ENCODE measurements around the gene DUXA.
"Not testable (repeated sequence)": the region's sequence is repeated elsewhere in the genome, so short reads cannot be mapped to it uniquely, and the experiment has no call there.

DUXA gene

GRCh38 chr19:57167385-57167784, at the start of gene DUXA:
DUXA (minus strand) TSS chr19:57167485; CDS start chr19:57167443, 42 bp downstream.
- in situ Hi-C loops (cut with MboI; ENCODE audit: low sequenced_read_pairs), result no loop called here

- in situ Hi-C loops (cut with MboI; ENCODE audit: low sequenced_read_pairs), result no loop called here
Observed at GRCh38 chr19:57212109-57212508, 44.8 kb upstream of the DUXA start.

DNA sequence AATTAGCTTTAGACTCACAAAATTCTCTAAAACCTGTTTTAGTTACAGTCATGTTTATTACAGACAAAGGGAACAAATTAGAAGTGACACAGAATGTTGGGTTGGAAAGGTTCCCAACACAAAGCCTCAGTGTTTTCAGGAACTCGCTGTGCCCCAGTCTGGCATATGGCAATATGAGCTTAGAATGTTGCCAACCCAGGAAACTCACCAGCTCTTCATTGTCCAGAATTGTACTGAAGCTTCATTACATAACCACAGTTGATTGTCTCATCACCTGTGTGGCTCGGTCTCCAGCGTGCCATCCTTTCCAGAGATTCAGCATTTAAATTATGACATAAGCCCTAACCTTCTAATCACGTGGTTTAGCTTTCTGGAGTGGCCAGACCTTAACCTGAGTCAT, 43.1 kb upstream of the DUXA start:
- in situ Hi-C loops (cut with MboI; ENCODE audit: low sequenced_read_pairs), result no loop called here

DNA sequence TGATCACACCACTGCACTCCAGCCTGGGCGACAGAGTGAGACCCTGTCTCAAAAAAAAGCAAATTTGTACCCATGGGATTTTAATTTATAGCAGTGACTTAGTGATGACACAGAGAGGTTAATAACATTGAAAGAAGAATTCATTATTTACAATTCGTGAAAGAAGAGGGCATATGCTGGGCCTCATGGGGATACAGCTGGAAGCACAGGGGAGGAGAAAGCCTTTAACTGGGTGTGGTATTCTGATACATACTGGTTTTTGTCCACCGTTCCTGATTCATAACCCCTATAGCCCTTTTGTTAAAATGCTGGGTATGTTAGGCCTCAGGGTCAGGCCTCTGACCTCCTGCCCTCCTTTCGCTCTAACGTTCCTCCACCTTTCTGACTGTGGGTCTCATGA, 34.9 kb upstream of the DUXA start:
- in situ Hi-C loops (cut with MboI; ENCODE audit: low sequenced_read_pairs), result no loop called here

DNA sequence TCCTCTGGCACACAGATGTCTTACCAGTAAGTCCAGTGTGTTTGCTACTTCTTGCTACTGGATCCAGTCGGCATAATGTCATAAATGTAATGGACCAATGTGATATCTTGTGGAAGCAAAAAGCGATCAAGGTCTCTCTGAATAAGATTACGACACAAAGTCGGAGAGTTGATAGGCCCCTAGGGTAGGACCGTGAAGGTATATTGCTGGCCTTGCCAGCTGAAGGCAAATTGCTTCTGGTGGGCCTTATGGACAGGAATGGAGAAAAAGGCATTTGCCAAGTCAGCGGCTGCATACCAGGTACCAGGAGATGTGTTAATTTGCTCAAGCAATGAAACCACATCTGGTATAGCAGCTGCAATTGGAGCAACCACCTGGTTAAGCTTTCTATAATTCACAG, 30.6 kb upstream of the DUXA start:
- in situ Hi-C loops (cut with MboI; ENCODE audit: low sequenced_read_pairs), result not testable (repeated sequence)

GRCh38 chr19:57192993-57193392, 25.7 kb upstream of the DUXA start:
- in situ Hi-C loops (cut with MboI; ENCODE audit: low sequenced_read_pairs), result no loop called here

DNA sequence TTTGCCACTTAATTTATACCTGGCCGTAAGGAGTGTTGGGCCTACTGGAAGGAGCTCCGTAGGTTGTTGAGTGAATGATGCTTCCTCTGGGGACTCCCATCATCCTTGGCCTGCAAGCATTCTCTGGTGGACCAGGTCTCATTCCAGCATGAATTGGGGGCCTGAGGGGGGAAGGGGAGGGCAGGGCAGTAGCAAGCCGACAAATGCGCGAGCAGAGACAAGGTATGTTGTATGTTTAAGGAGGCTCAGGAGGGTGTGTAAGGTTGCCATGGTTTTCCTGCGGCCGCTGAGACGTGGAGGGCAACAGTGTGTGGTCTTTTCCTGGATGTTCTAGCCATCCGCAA, 24.8 kb upstream of the DUXA start:
- in situ Hi-C loops (cut with MboI; ENCODE audit: low sequenced_read_pairs), result no loop called here

DNA sequence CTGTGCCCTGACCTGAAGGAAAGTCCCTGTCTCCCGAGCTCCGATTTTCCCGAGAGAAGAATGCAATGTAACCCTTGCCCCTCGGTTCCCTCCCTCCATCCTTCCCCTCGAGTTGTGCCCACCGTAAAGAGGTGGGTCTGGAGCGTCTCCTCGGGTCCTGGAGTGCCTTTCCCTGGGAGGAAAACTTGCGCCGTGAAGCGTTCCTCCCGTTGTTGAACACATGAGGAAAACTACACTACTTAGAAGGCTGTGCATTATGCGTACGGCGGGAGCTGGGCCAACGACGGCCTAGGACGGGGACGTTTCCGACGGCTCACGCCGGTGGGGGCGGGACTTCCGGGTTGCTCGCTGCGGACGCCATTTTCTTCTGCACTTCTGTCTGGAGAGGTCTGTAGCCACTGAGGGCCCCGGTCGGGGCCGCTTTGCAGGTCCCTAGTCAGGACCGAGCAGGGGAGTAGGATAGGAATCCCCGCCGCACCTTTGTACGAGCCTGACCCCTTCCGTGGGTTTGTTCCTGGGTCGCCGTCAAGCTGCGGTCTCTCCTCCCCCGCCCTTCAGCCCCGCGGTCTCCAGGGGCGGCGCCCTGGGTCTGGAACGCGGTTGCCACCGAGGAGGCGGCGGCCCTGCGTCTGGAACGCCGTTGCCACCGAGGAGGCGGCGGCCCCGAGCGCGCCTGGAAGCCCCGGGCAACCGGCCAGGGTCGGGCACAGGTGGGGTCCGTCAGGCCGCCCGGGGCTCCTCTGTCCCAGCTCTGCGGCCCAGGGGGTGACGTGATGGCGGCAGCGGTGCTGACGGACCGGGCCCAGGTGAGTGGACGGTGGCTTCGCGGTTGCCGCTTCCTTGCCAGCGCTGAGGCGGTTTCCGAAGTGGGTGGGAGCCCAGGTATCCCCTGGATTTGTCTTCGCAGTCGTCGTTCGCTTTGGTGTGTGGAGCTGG, 24.1 kb upstream of the DUXA start, which contains the start of gene ZNF264:
Gene ZNF264, plus strand, starts transcription at position 360 of the 936 bp plus-strand sequence. Its CDS starts 414 bp downstream, at position 774.
- in situ Hi-C loops (cut with MboI; ENCODE audit: low sequenced_read_pairs), result no loop called here

- in situ Hi-C loops (cut with MboI; ENCODE audit: low sequenced_read_pairs), result no loop called here
Observed at GRCh38 chr19:57190301-57190700, 23.0 kb upstream of the DUXA start.

- in situ Hi-C loops (cut with MboI; ENCODE audit: low sequenced_read_pairs), result no loop called here
Observed at GRCh38 chr19:57171551-57172081, 4.3 kb upstream of the DUXA start.

- in situ Hi-C loops (cut with MboI; ENCODE audit: low sequenced_read_pairs), result no loop called here
Observed at GRCh38 chr19:57165846-57166245, 1.4 kb downstream of the DUXA start.

- in situ Hi-C loops (cut with MboI; ENCODE audit: low sequenced_read_pairs), result no loop called here
Observed at GRCh38 chr19:57161985-57162539, 5.2 kb downstream of the DUXA start.

DNA sequence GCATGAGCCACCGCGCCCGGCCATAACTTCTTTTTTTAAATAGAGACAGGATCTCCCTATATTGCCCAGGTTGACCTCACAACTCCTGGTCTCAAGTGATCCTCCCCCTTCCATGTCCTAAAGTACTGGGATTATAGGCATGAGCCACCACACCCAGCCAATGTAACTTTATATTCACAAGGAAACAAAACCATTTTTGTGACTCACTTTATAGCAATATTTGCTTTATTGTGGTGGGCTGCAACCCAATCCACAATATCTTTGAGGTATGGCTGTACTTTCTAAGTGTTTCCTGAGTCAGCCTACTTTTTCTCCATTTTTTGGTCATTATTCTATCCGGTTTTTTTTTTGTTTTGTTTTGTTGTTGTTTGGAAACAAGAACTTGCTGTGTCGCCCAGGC, 14.4 kb downstream of the DUXA start:
- in situ Hi-C loops (cut with MboI; ENCODE audit: low sequenced_read_pairs), result no loop called here

DNA sequence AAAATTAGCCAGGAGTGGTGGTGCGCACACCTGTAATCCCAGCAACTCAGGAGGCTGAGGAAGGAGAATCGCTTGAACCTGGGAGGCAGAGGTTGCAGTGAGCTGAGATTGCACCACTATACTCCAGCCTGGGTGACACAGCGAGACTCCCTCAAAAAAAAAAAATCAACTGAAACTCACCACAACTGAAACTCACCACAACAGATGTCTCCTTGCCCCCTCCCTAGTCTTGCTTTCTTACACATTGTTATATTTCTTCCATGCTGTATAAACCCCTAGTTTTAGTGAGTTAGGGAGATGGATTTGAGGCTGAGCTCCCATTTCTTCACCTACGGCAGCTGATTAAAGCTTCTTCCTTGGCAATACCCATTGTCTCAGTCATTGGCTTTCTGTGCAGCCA, 25.6 kb downstream of the DUXA start:
- in situ Hi-C loops (cut with MboI; ENCODE audit: low sequenced_read_pairs), result no loop called here

DNA sequence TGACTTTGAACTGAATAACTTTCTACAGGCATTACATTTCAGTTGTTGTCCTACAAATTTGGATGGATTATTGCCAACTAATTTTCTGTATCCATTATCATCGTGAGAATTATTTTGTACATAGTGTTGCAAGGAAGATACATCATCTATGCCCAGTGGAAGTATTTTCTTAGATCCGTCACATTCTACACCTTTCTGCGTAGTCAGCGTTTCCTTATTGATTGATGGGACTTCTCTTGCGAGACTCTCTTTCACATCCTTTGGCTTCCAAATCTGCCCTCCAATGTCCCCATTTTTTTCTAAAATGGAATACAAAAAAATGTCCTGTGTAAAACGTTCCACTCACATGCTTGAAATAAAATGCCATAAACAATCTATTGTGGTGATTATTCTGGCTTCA, 31.5 kb downstream of the DUXA start:
- in situ Hi-C loops (cut with MboI; ENCODE audit: low sequenced_read_pairs), result no loop called here

GRCh38 chr19:57127403-57127802, 39.9 kb downstream of the DUXA start:
- in situ Hi-C loops (cut with MboI; ENCODE audit: low sequenced_read_pairs), result not testable (repeated sequence)

DNA sequence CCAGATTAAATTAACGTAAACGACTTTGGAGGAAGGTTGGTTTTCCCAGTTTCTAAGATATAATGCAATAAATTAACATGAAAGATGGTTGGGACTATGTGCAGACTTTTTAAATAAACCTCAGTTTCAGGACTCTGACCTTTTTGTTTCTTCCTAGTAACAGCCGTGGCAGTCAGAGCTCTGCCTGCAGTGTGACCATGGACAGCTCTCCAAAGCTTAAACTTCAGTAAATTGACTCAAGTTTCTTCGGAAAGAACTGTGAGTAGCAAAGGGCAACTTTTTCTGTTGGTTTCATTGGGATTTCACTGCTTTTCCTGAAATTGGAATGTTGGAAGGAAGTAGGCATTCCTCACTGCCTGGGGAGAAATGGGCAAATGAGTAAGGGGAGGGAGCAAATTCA, 43.4 kb downstream of the DUXA start:
- in situ Hi-C loops (cut with MboI; ENCODE audit: low sequenced_read_pairs), result no loop called here

DNA sequence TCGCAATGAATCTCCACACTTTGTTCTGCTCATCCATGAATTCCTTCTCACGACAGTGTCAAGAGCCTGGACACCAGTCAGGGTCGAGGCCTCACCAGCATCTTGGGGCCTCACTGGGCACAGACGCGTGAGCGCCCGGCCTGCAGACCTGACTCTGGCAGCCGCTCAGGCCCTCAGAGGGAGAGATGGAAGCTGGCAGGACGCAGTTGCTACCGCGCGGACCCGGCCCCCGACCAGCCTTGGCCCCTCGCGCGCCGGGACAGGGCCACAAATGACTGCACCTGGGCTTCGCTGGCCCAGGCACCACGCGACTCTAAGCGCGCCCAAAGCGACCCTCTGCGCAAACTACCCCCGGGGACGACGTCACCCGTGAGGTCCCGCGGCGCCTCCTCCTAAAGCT, 48.4 kb downstream of the DUXA start:
- in situ Hi-C loops (cut with MboI; ENCODE audit: low sequenced_read_pairs), result no loop called here

DNA sequence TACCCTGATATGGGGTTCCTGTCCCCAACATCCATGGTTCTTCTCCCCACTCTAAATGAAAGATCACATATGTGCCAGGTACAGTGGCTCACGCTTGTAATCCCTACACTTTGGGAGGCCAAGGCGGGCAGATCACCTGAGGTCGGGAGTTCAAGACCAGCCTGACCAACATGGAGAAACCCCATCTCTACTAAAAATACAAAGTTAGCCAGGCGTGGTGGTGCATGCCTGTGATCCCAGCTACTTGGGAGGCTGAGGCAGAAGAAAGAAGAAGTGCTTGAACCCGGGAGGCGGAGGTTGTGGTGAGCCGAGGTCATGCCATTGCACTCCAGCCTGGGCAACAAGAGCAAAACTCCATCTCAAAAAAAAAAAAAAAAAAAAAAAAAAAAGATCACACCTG, 53.8 kb downstream of the DUXA start:
- in situ Hi-C loops (cut with MboI; ENCODE audit: low sequenced_read_pairs), result not testable (repeated sequence)

GRCh38 chr19:57111329-57111644, 56.0 kb downstream of the DUXA start:
- in situ Hi-C loops (cut with MboI; ENCODE audit: low sequenced_read_pairs), result no loop called here

DNA sequence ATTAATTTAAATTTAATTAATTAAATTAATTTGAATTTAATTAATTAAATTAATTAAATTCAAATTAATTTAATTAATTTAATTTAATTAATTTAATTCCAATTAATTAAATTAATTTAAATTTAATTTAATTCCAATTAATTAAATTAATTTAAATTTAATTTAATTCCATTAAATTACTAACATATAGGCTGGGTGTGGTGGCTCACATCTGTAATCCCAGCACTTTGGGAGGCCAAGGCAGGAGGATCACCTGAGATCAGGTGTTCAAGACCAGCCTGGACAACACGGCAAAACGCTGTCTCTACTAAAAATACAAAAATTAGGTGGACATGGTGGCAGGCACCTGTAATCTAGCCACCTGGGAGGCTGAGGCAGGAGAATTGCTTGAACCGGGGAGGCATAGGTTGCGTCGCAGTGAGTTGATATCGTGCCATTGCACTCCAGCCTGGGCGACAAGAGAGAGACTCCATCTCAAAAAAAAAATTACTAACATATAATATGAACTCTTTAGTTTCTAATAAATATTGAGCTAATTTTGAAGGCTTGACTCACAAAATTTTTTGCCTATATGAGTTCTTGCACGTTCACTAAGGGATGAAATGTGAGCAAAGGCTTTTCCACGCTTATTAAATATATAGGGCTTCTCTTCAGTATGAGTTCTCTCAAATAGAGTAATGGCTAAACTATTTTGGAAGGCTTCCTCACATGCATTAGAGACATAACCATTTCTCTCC, 56.5 kb downstream of the DUXA start:
- in situ Hi-C loops (cut with MboI; ENCODE audit: low sequenced_read_pairs), result no loop called here

Data from HL-60/S4 treated with phorbol 12-myristate 13-acetate at 8.2 ng/mL for 4 days and 3 days (cell line).